GM18511 (cell line): ENCODE data around the gene BRAT1.
"Not testable (repeated sequence)": the region's sequence is repeated elsewhere in the genome, so short reads cannot be mapped to it uniquely, and the experiment has no call there.

Experiments used
- ATAC-seq: cut with Tn5 transposase; IDR thresholded peaks from one replicate; pipeline ENCODE4 v1.9.1; 2021; ENCODE audit warnings: mild to moderate bottlenecking, moderate library complexity; ENCODE audit not compliant: unreplicated experiment

BRAT1 gene

GRCh38 chr7:2539031-2539911 is 16.1 kb downstream of the BRAT1 start:
- ATAC-seq = no peak

- no peak for ATAC-seq
These were observed 17.1 kb downstream of the BRAT1 start for GRCh38 chr7:2537981-2538851.

- not testable (repeated sequence) for ATAC-seq
These were observed 19.3 kb downstream of the BRAT1 start for GRCh38 chr7:2535872-2536627.

GRCh38 chr7:2534214-2534613 is 21.1 kb downstream of the BRAT1 start:
- not testable (repeated sequence) for ATAC-seq

GRCh38 chr7:2533566-2533965 is 21.8 kb downstream of the BRAT1 start:
- ATAC-seq = not testable (repeated sequence)

- ATAC-seq = not testable (repeated sequence)
These were observed 22.5 kb downstream of the BRAT1 start for GRCh38 chr7:2532816-2533215.

- ATAC-seq = not testable (repeated sequence)
These were observed 23.0 kb downstream of the BRAT1 start for GRCh38 chr7:2532199-2532772.

- not testable (repeated sequence) for ATAC-seq
These were observed 23.6 kb downstream of the BRAT1 start for GRCh38 chr7:2531796-2532110.

GRCh38 chr7:2530994-2531795 is 24.1 kb downstream of the BRAT1 start:
- not testable (repeated sequence) for ATAC-seq

- ATAC-seq = peak; percentile 47
These were observed 25.0 kb downstream of the BRAT1 start for GRCh38 chr7:2530071-2530987.

- ATAC-seq = peak; percentile 71
These were observed 25.9 kb downstream of the BRAT1 start for GRCh38 chr7:2529161-2530070.

- peak; percentile 6 for ATAC-seq
These were observed 26.7 kb downstream of the BRAT1 start for GRCh38 chr7:2528481-2529095.

- ATAC-seq = no peak
These were observed 27.5 kb downstream of the BRAT1 start for GRCh38 chr7:2527505-2528467.

GRCh38 chr7:2526659-2527504 is 28.4 kb downstream of the BRAT1 start:
- no peak for ATAC-seq
